Glutamatergic neuron (in vitro differentiated cells): ENCODE measurements around the gene OGFRL1. TPM values are rescaled to one million over a fixed set of nuclear protein-coding genes. Genes with fewer than 3 reads are reported as not detected.

Experiments used
- DNase-seq: peaks from one replicate; pipeline ENCODE4 v3.0.0; 2022
- H3K27ac Mint-ChIP-seq: one replicate; pipeline ENCODE4 v1.8.0; 2020; ENCODE audit warnings: mild to moderate bottlenecking, mixed read lengths, inconsistent platforms; ENCODE audit not compliant: unreplicated experiment
- H3K27me3 Mint-ChIP-seq: one replicate; pipeline ENCODE4 v1.8.0; 2020; ENCODE audit warnings: mild to moderate bottlenecking, moderate library complexity, mixed read lengths, inconsistent platforms; ENCODE audit not compliant: unreplicated experiment
- H3K36me3 Mint-ChIP-seq: one replicate; pipeline ENCODE4 v1.8.0; 2020; ENCODE audit warnings: mild to moderate bottlenecking, mixed read lengths, inconsistent platforms; ENCODE audit not compliant: unreplicated experiment
- H3K4me1 Mint-ChIP-seq: one replicate; pipeline ENCODE4 v1.8.0; 2020; ENCODE audit warnings: mild to moderate bottlenecking, low read depth, mixed read lengths, inconsistent platforms; ENCODE audit not compliant: unreplicated experiment
- H3K4me3 Mint-ChIP-seq: one replicate; pipeline ENCODE4 v1.8.0; 2020; ENCODE audit warnings: mild to moderate bottlenecking, mixed read lengths, inconsistent platforms; ENCODE audit not compliant: unreplicated experiment
- H3K9me3 Mint-ChIP-seq: one replicate; pipeline ENCODE4 v1.8.0; 2020; ENCODE audit warnings: mild to moderate bottlenecking, moderate library complexity, mixed read lengths, inconsistent platforms; ENCODE audit not compliant: unreplicated experiment
- CTCF ChIP-seq: fragments of 200-600 bp; sonication (generic); IDR thresholded peaks from one replicate; pipeline ENCODE4 v1.5.0; 2021; ENCODE audit not compliant: partially characterized antibody, unreplicated experiment
- long read RNA-seq: library from polyadenylated mRNA; unstranded; transcript quantifications from one replicate; pipeline ENCODE4 v2.0.0, GENCODE V29; 2020; ENCODE audit not compliant: unreplicated experiment
- total RNA-seq: library from RNA; stranded (reverse); fragmentation: NEBNext Ultra II Directional; extraction: Animal tissue kit (Norgen Biotek cat#: 25700); gene quantifications from one replicate; pipeline ENCODE4 v1.2.1, GENCODE V29; 2021; ENCODE audit not compliant: unreplicated experiment

Gene OGFRL1
- 21.4 TPM for total RNA-seq
- long read RNA-seq, partial matches to known transcripts: 1 of 2 reads
- long read RNA-seq, other reads (novel, unspliced or antisense): 1 of 2 reads

DNA sequence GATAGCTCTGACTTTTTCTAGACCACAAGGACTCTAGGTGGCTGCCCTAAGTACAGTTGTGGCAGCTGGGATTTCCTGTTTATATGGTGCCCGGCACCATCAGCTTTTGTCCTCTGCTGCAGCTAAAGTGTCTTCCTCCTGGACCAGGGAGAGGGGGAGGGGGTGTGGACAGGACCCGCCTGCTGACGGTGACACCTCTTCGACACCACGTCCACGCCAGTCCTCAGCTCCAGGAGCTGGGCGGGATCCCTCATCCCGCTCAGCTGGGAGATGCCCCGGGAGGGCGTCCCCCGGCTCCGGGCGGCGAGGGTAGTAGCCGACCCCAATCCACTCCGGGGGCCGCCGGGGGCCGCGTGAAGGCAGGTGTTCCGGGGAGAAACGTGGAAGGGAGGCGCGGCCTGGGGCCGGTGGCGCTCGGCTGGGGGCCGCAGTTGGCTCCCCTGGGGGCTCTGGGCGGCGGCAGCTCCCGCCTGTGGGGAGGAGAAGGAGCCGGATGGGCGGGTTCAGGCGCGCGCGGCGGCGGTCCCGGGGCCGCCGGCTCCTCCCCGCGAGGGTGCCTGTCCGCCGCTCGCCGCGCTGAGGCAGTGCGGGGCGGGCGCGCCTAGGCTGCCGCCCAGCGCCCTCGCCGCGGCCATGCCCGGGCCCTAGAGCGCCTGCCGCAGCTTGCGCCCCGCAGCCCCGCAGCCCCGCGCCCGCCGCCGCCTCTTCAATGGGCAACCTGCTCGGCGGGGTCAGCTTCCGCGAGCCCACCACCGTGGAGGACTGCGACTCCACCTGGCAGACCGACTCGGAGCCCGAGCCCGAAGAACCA lies at the start of gene OGFRL1:
TSS of gene OGFRL1 (plus strand) at position 584 of the 811 bp plus-strand sequence. CDS start at position 710, 126 bp downstream.
- Mint-ChIP-seq H3K4me3 (peak within 1 kb of the TSS; percentile 94), H3K9me3 (peaks cover 18% of the 10 kb centered on the region), H3K27me3 (peaks cover 7% of the 10 kb centered on the region), H3K4me1 (peaks cover 33% of the 10 kb centered on the region), H3K36me3 (no peaks in the 10 kb centered on the region), H3K27ac (peak within 1 kb of the TSS; percentile 90)
- DNase-seq: peak; percentile 81
- no peak for TF ChIP-seq CTCF

GRCh38 chr6:71239694-71240093 lies 48.9 kb upstream of the OGFRL1 start:
- H3K27me3 Mint-ChIP-seq: no peaks in the 10 kb centered on the region
- no peak for DNase-seq
- H3K4me3 Mint-ChIP-seq: no peak overlapping the region
- no peak overlapping the region for H3K27ac Mint-ChIP-seq
- no peaks in the 10 kb centered on the region for H3K4me1 Mint-ChIP-seq
- no peak for TF ChIP-seq CTCF
- peaks cover 6% of the 10 kb centered on the region for H3K36me3 Mint-ChIP-seq
- no peaks in the 10 kb centered on the region for H3K9me3 Mint-ChIP-seq

DNA sequence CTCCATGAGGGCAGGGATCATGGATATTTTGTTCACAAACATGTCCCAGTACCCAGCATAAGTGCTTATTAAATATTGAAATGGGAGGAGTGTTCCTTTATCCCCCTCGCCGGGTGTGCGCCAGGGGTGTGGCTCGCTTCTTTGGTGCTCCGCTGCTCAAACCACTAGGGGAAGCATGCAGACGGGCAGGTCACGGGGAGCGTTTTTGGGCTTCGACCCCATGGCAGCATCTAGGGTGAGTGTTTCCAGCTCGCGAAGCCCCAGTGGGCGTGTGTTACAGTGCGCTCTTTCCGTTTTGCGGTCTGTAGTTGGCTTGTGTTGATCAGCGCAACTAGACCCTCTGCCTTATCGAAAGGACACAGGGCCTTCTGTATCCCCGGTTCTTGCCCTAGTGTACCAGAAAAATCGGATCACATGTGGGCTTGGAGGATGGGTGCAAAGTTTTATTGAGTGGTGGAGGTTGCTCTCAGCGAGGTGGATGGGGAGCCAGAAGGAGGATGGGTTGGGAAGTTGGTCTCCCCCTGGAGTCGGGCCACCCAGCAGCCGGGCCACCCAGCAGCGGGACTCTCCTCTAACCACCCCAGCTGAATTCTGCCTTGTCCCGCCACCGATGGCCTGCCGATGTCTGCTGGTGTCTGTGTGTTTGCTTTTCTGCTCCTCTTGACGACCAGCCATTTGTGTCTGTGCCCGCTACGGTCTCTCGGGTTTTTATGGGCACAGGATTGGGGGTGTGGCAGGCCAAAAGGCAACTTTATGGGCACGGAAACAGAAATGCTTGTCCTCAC lies 43.2 kb upstream of the OGFRL1 start:
- no peak for DNase-seq
- Mint-ChIP-seq H3K36me3 (peaks cover 15% of the 10 kb centered on the region), H3K9me3 (peaks cover 1% of the 10 kb centered on the region), H3K4me1 (peaks cover 5% of the 10 kb centered on the region), H3K27ac (no peak overlapping the region), H3K4me3 (no peak overlapping the region), H3K27me3 (no peaks in the 10 kb centered on the region)
- TF ChIP-seq CTCF: no peak

GRCh38 chr6:71246596-71246995 lies 42.0 kb upstream of the OGFRL1 start:
- Mint-ChIP-seq H3K27ac (no peak overlapping the region), H3K36me3 (peaks cover 15% of the 10 kb centered on the region)

More at GRCh38 chr6:71246596-71246995, 42.0 kb upstream of the OGFRL1 start:
- TF ChIP-seq CTCF: no peak
- DNase-seq: no peak
- Mint-ChIP-seq H3K4me1 (peaks cover 5% of the 10 kb centered on the region), H3K27me3 (no peaks in the 10 kb centered on the region), H3K4me3 (no peak overlapping the region), H3K9me3 (peaks cover 1% of the 10 kb centered on the region)
